Hematopoietic multipotent progenitor cell (in vitro differentiated cells): ENCODE results near the gene TNPO1. TPM values are rescaled to one million over a fixed set of nuclear protein-coding genes. Genes with fewer than 3 reads are reported as not detected.
"Not testable (repeated sequence)": the region's sequence is repeated elsewhere in the genome, so short reads cannot be mapped to it uniquely, and the experiment has no call there.

Source experiments
- DNase-seq, 3 donors: peaks; one replicate each; pipeline ENCODE4 v3.0.0-alpha.2; 2011 to 2015; ENCODE audit warnings: low read depth in 2 of 3, low spot score in 2 of 3
- total RNA-seq: library from RNA; depleted of rRNA; stranded (reverse); fragments of >200 nt; gene quantifications from one replicate; pipeline ENCODE4 v1.2.3, GENCODE V29; 2012

The TNPO1 gene
- 66.8 TPM for total RNA-seq

DNA sequence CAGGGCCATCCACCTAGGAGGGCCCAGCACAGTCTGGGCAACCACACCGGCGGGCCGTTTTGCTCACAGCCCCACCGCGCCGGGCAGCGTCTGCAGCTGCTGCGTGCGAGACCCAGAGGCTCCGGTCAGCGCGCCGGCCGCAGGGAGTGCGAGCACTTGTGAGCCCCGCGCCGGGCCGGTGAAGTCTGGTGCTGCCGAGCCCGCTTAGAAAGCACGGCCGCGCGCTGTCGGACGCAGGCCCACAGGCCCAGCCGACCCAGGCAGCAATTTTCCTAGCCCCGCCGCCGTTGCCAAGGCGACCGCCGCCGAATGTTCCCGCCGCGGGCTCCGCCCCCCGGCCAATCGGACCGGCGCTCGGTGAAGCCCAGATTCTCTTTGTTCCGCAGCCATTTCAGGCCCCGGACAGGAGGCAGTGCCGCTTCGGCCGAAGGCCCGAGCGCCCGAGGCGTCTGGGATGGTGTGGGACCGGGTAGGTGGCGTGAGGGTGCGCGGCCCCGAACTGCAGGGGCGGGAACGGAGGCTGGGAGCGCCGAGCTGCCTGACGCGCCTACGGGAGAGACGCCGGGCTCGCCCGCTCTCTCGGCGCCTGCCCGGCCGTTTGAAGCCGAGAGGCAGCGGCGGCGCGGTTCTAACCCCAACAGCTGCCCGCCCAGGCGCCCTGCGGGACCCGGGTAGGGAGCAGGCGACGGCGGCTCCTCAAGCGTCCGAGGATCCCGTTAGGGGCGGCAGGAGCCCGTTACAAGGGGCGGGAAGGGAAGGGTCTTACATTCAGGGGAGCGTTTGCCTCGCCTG is at the start of gene TNPO1:
Gene TNPO1, plus strand, starts transcription at position 378 of the 792 bp plus-strand sequence. Its CDS starts 77 bp downstream, at position 455.
- DNase-seq, result peak; percentile 59 to 88 (median 87)

- DNase-seq, result no peak
These were observed 49.0 kb upstream of the TNPO1 start for GRCh38 chr5:72767289-72768010.

DNA sequence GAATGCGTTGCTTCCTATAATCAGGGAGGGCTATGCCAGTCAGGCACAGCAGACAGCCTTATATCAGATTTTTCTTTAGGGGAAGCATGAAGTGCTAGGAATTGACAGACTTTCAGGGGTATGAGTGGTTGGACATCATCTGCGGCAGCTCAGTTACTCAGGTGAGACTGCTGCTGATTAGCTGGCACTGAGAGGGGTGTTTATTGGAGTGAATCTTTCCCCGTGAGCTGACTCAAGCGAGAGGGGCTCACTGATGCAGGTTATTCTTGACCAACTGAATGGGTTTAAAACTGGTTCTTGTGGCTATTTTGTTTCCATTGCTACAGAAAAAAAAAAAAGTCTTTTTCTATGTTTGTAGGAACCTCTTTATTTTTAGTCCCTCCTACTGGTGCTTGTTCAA is 46.2 kb upstream of the TNPO1 start:
- no peak for DNase-seq

DNA sequence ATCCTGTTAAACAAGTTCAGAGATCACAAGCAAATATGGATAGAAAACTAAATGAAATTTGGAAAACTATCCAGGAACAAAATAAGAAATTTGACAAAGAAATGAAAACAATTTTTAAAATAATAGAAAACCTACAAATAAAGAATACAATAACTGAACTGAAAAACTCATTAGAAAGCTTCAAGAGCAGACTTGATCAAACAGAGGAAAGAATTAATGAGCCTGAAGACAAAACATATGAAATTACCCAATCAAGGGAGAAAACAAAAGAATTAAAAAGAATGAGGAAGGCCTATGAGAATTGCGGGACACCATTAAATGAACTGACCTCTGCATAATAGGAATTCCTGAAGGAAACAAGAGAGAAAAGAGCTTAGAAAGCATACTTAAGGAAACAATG is 39.8 kb upstream of the TNPO1 start:
- DNase-seq, result no peak

- DNase-seq, result no peak
These were observed 36.9 kb upstream of the TNPO1 start for GRCh38 chr5:72779520-72779919.

DNA sequence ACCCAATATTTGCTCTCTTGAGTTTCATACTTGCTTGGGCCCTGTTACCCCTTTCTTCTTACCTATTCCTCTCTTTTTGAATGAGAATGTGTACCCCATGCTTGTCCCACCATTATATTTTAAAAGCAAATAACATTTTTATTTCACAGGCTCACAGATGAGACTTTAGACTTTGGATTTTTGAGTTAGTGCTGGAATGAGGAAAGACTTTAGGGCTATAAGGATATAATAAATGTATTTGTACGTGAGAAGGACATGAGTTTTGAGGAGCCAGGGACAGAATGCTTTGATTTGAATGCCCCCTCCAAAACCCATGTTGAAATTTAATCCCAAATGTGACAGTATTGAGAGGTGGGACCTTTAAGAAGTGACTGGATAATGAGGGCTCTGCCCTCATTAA is 33.1 kb upstream of the TNPO1 start:
- no peak for DNase-seq

DNA sequence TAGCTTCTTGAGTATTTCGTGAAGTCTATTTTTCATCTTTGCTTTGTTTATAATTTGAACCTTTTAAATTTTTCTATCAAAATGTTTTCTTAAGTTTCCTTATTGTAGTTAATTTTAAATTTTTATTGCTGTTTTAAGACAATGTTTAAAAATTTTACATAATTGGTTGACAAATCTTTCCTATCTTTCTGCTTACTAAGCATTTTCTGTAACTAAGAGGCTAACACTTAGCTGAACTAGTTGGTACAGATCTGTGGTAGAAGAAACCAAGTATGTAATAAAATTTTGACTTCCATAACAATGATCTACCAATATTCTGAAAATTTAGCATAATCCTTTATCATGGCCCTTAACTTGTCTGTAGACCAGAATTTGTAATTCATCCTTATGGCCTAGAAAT is 32.3 kb upstream of the TNPO1 start:
- DNase-seq, result no peak

- no peak for DNase-seq
These were observed 30.7 kb upstream of the TNPO1 start for GRCh38 chr5:72785801-72786200.

- no peak for DNase-seq
These were observed 29.8 kb upstream of the TNPO1 start for GRCh38 chr5:72786676-72787075.

- no peak for DNase-seq
These were observed 27.5 kb upstream of the TNPO1 start for GRCh38 chr5:72788866-72789505.

DNA sequence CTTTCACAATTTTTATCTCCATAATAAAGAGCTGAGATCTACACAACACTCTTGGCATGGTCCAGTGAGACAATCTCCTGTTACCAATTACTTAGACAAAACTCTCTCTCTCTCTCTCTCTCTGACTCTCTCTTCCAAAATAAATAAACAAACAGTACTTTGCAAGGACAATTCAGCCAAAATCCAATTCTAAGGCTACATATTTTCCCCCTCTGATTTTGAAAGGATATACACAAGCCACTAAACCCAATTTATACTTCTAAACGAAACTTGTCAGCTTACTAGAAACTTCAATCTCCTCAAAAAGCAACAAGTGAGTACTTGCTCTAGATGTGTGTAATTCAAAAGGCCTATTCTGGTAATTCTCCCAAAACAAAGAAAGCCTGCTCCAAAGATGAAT is 26.3 kb upstream of the TNPO1 start:
- DNase-seq, result no peak

DNA sequence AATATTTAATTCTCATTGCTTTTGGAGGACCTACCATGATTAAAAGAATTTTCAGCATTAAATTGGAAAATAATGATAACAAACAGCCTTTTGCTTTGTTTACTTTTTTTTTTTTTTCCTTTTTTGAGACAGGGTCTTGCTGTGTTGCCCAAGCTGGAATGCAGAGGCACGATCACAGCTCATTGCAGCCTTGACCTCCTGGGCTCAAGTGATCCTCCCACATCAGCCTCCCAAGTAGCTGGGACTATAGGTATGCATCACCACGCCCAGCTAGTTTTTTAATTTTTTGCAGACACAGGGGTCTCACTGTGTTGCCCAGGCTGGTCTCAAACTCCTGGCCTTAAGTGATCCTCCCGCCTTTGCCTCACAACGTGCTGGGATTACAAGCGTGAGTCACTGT is 23.8 kb upstream of the TNPO1 start:
- DNase-seq, result not testable (repeated sequence)

DNA sequence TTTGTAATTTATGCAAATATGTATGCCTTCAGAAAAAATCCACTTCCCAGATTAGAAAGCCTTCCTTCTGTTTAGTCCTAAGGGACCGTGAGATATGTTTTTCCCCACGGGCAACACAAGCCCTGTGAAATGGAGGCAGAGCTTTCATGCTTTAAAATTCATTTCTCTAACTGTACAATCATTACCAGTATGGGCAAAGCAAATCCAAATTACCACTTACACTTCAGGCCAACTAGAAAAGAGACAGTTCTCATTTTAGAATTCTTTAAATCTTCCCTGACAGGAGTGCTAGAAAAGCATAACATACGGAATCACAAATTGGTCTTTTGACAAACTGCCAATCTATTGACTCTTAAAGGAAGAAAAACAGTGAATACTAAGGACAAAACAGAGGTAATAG is 20.5 kb upstream of the TNPO1 start:
- DNase-seq, result no peak

GRCh38 chr5:72799721-72800120 is 16.7 kb upstream of the TNPO1 start:
- no peak for DNase-seq

DNA sequence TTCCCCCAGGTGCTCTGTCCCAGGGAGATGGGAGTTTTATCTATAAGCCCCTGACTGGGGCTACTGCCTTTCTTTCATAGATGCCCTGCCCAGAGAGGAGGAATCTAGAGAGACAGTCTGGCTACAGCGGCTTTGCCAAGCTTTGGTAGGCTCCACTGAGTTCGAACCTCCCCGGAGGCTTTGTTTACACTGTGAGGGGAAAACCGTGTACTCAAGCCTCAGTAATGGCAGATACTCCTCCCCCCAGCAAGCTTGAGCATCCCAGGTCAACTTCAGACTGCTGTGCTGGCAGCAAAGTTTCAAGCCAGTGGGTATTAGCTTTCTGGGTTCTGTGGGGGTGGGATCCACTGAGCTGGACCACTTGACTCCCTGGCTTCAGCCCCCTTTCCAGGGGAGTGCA is 7.8 kb upstream of the TNPO1 start:
- not testable (repeated sequence) for DNase-seq

GRCh38 chr5:72811849-72812248 is 4.6 kb upstream of the TNPO1 start:
- DNase-seq, result no peak

- DNase-seq, result no peak
These were observed 4.0 kb upstream of the TNPO1 start for GRCh38 chr5:72812488-72812887.

GRCh38 chr5:72814104-72814503 is 2.4 kb upstream of the TNPO1 start:
- DNase-seq, result no peak

DNA sequence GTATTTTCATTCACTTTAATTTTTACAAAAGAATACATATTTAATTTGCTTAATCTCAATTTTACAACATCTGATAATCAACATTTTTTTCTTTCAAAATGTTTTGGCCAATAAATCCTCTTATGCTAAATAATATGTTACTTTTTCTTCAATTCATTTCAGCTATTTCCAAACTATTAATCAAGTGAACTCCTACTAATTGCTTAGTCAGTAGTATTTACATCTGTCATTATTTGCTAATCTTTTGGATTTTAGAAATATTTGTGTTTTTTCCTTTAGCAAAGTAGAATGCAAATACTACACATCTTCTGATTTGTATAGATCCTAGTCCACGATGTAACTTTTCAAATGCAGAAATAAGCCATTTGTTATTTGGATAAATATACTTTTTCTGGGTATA is 1.6 kb upstream of the TNPO1 start:
- no peak for DNase-seq

GRCh38 chr5:72815580-72816283 is 729 bp upstream of the TNPO1 start:
- DNase-seq, result peak in 1 of 3 donors; percentile 60

GRCh38 chr5:72817076-72817481 is 618 bp downstream of the TNPO1 start:
- peak; percentile 22 to 61 (median 25) for DNase-seq
